Ovary (tissue), 9 donors: Measurements from ENCODE around the gene PACS2. TPM values are rescaled to one million over a fixed set of nuclear protein-coding genes. Genes with fewer than 3 reads are reported as not detected.

Experiments used
- polyA plus RNA-seq, 2 donors: library from polyadenylated mRNA; stranded (reverse); fragments of 200-250 nt in 1 of 2; fragments of 350-450 nt in 1 of 2; fragmentation: Illumina TruSeq in 1 of 2; extraction: RNeasy Lipid Tissue Mini Kit (QIAGEN cat#74804) in 1 of 2; gene quantifications; one replicate each; pipeline ENCODE4 v1.2.3, GENCODE V29; 2013 to 2014
- total RNA-seq, 7 donors: library from RNA; depleted of rRNA in 2 of 7; stranded (reverse); fragments of >200 nt in 2 of 7; fragmentation: NEBNext Ultra II Directional in 3 of 7; extraction: Animal tissue kit (Norgen Biotek cat#: 25700) in 3 of 7; gene quantifications; one replicate each; pipeline versions ENCODE4 v1.1.0 to v1.2.4, GENCODE V29; 2016 to 2023
- donor health status: DM: no; HTN: no; CAD: no; lungs with moderate emphysema.
- donor health status: DM: no; HTN: no; CAD: no.
- donor health status: Bipolar disorder and iron deficiency.
- donor health status: DM: yes; HTN: yes; CAD: no.
- donor health status: DM: no; HTN: no; CAD: no.
- donor health status: DM: yes; HTN: yes; CAD: no.

PACS2 gene
- total and polyA plus RNA-seq, 9 donors, result 21.2 to 91.9 (median 60.6) TPM

Other genes starting within 250 kb of the PACS2 start
- gene GPR132, start 249.3 kb upstream of the PACS2 start, total RNA-seq, result 1 to 10 TPM in 1 of 7 donors, under 1 TPM in 6; 0.35 to 2.0 (median 0.79) TPM
- under 1 TPM; 0.27 to 0.45 TPM for gene GPR132, start 249.3 kb upstream of the PACS2 start, polyA plus RNA-seq
- gene JAG2, start 146.0 kb upstream of the PACS2 start, total RNA-seq, result 10 to 100 TPM in 1 of 7 donors, 1 to 10 TPM in 6; 2.5 to 10.2 (median 6.5) TPM
- 1 to 10 TPM in 1 of 2 donors, under 1 TPM in 1; 0.78 to 7.0 TPM for gene JAG2, start 146.0 kb upstream of the PACS2 start, polyA plus RNA-seq
- gene NUDT14, start 133.4 kb upstream of the PACS2 start, total RNA-seq, result 10 to 100 TPM in 6 of 7 donors, 1 to 10 TPM in 1; 3.7 to 22.5 (median 12.2) TPM
- 10 to 100 TPM in 1 of 2 donors, under 1 TPM in 1; 0.68 to 10.9 TPM for gene NUDT14, start 133.4 kb upstream of the PACS2 start, polyA plus RNA-seq
- 10 to 100 TPM; 19.3 to 40.1 (median 34.4) TPM for gene BTBD6, start 66.2 kb upstream of the PACS2 start, total RNA-seq
- gene BTBD6, start 66.2 kb upstream of the PACS2 start, polyA plus RNA-seq, result 10 to 100 TPM; 16.6 to 39.2 TPM
- gene BRF1, start 13.7 kb upstream of the PACS2 start, total RNA-seq, result 10 to 100 TPM; 33.3 to 47.3 (median 38.5) TPM
- gene BRF1, start 13.7 kb upstream of the PACS2 start, polyA plus RNA-seq, result 10 to 100 TPM; 20.4 to 23.9 TPM
- gene TEX22, start 83.8 kb downstream of the PACS2 start, total RNA-seq, result 1 to 10 TPM in 5 of 7 donors, under 1 TPM in 2; 0.11 to 5.1 (median 2.5) TPM
- gene TEX22, start 83.8 kb downstream of the PACS2 start, polyA plus RNA-seq, result under 1 TPM in 1 of 2 donors, not detected in 1; 0.59 TPM
- gene MTA1, start 105.1 kb downstream of the PACS2 start, total RNA-seq, result 100 to 1,000 TPM in 5 of 7 donors, 10 to 100 TPM in 2; 45.7 to 128 (median 112) TPM
- gene MTA1, start 105.1 kb downstream of the PACS2 start, polyA plus RNA-seq, result 10 to 100 TPM; 23.0 to 72.3 TPM
- 100 to 1,000 TPM in 1 of 7 donors, 10 to 100 TPM in 6; 21.3 to 242 (median 47.8) TPM for gene CRIP2, start 160.1 kb downstream of the PACS2 start, total RNA-seq
- gene CRIP2, start 160.1 kb downstream of the PACS2 start, polyA plus RNA-seq, result 10 to 100 TPM in 1 of 2 donors, under 1 TPM in 1; 0.35 to 95.1 TPM
- 10 to 100 TPM in 5 of 7 donors, 1 to 10 TPM in 2; 3.2 to 72.8 (median 26.4) TPM for gene CRIP1, start 172.1 kb downstream of the PACS2 start, total RNA-seq
- gene CRIP1, start 172.1 kb downstream of the PACS2 start, polyA plus RNA-seq, result 100 to 1,000 TPM in 1 of 2 donors, 1 to 10 TPM in 1; 7.2 to 116 TPM
- gene TEDC1, start 176.5 kb downstream of the PACS2 start, total RNA-seq, result 1 to 10 TPM; 2.6 to 8.2 (median 3.8) TPM
- 1 to 10 TPM in 1 of 2 donors, not detected in 1; 5.3 TPM for gene TEDC1, start 176.5 kb downstream of the PACS2 start, polyA plus RNA-seq
- gene TMEM121, start 211.8 kb downstream of the PACS2 start, total RNA-seq, result 1 to 10 TPM; 3.3 to 9.0 (median 4.4) TPM
- gene TMEM121, start 211.8 kb downstream of the PACS2 start, polyA plus RNA-seq, result 1 to 10 TPM in 1 of 2 donors, not detected in 1; 3.8 TPM